Gastrocnemius medialis (tissue), 4 donors: ENCODE measurements around the gene ATRAID.

Experiments
- CTCF ChIP-seq, 5 experiments: fragments of 450-650 bp in 3 of 5; fragments of 200-600 bp in 2 of 5; sonication (generic) in 2 of 5; IDR thresholded peaks in 4 of 5; conservative IDR thresholded peaks in 1 of 5; 1 replicate in 4 of 5; 2 replicates in 1 of 5; pipeline ENCODE4 v1.5.1; 2016 to 2019; ENCODE audit warnings: antibody characterized with exemption in 5 of 5, mild to moderate bottlenecking in 3 of 5, moderate library complexity in 3 of 5
- POLR2A ChIP-seq, 2 donors: fragments of 450-650 bp; IDR thresholded peaks; one replicate each; pipeline ENCODE4 v1.6.1; 2017; ENCODE audit warnings: antibody characterized with exemption in 2 of 2, mild to moderate bottlenecking in 2 of 2, moderate library complexity in 2 of 2

GRCh38 chr2:27221166-27221565 is 9.3 kb downstream of the ATRAID start:
- no peak for TF ChIP-seq POLR2A (IDR thresholded peaks at IDR 0.05)
- no peak for TF ChIP-seq CTCF (IDR thresholded peaks at IDR 0.05 in 4 of 5, conservative IDR thresholded peaks at IDR 0.05 in 1 of 5)
